Activated T-helper 1 cell treated with Interleukin-2 at 50 U/mL for 16 hours (primary cell): ENCODE measurements around the gene PANX3.

ENCODE experiments used
- DNase-seq: peaks from one replicate; pipeline ENCODE4 v3.0.0-alpha.2; 2020; ENCODE audit warnings: low read depth

The PANX3 gene

DNA sequence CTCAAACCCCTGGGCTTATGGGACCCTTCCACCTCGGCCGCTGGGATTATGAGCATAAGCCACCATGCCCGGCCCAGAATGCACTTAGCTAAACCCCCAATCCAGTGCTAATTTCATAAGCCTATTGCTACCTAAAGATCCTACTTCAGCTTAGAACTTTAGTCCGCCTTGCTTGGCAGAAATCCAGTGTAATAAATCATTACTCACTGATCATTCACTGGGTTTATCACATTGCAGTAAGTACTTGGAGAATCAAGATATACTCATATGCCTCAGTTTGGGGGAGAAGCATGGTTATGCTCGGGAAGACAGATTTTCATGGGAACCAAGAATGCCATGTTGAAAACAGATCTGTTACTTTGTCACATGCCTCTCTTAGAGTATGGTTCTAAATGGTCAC is 7.6 kb downstream of the PANX3 start:
- no peak for DNase-seq

DNA sequence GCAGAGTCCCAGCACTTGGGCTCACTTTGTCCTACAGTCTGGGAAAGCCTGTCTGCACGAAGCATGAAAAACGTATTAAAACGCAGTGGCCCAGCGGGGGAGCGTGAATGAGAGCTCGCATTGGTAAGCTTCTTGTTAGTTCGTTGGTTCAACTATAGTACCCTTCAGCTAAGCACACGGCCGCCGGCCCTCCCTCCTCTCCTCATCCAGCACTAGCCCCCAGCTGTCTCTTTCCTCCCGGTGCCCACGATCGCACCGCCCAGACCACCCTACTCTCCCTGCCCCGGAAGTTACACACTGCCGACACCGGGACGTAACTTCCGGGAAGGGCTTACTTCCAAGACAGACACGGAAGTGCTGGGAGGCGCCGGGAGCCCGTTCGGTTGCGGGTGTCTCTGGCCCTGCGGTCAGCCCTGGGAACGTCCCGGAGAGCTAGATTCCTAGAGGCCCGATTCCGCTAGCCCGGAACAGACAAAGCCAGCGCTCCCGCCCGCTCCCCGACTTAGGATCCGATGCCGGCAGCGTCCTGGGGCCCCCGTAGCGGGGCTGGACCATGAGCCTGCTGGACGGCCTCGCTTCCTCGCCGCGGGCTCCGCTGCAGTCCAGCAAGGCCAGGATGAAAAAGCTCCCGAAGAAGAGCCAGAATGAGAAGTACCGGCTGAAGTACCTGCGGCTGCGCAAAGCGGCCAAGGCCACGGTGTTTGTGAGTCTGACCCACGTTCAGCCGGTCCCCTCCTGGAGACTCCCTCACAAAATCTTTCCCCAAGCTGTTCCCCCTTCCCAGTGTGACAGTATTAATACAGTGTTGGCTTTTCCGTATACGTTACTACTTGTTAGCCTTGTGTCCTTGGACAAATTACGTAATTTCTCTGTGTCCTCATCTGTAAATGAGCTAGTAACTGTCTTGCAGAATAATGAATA is 11.6 kb downstream of the PANX3 start, which contains the start of gene TBRG1:
TBRG1 (plus strand) TSS at position 334 of the 921 bp plus-strand sequence; CDS start at position 554, 220 bp downstream.
- peak; percentile 76 for DNase-seq

DNA sequence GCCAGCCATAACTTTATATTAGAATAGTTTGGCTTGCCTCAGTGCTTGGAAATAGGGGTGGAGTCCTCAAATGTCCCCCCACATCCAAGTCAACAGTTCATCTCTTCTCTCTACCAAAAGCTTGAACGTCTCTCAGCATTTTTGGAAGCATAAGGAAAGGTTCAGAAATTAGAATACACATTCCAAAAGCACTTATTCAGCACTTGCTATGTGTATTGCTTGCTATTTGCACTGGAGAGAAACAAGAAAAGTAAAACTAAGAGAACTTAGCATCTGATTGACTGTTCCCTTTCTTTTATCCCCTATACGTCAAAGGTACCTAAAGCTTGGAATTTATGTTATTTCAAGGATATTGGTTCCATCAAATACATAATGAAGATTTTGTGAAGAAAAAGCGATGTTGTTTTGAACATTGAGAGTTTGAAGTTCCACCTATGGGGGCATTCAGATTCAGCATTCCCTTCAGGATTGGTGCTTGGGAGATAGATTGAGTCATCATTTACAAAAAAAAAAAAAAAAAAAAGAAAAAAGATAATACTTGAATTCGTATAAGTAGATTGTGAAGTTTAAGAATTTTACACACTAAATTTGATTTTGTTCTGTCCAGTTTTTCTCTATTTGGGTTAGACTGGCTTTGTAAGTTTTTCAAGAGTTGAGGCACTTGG is 12.8 kb downstream of the PANX3 start:
- DNase-seq, result no peak

DNA sequence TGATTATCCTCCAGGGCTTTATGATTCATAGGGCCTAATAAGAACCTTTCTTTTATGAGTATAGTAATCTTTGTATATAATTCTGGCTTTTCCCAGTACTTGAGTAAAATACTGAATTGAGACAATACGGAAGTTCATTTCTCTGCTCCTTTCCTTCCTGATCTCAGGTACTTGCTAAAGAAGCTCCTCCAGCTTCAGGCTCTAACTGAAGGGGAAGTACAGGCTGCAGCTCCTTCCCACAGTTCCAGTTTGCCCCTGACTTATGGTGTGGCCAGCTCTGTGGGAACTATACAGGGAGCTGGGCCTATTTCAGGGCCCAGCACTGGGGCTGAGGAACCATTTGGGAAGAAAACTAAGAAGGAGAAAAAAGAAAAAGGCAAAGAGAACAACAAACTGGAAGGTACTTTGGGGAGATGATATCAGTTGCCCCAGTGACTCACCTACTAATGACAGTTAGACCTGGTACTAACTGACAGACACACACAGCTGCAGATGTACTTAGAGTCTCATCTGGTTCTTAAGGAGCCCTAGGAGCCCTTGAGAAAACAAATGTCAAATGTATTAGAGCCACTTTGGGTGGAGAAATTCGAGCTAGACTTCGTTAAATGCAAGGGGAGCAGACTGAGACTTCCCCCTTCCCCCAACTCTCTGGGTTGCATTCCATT is 14.4 kb downstream of the PANX3 start:
- DNase-seq, result no peak

DNA sequence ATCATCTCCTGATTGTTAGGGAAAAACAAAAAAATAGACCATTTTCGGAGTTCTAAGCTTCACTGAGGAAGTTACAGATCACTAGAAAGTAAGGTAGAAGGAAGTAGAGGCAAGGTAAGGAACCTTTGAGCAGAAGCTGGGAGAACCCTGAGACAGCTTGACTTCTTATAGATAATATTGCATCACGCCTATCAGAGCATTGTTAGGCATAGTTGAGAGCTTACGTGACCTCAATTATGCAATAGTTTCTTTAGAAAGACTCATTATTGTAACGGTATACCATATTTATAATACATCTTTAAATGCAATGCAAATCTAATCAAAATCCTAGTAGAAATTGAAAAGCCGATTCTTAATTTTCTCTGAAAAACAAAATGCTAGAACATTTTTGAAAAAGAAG is 16.3 kb downstream of the PANX3 start:
- no peak for DNase-seq

DNA sequence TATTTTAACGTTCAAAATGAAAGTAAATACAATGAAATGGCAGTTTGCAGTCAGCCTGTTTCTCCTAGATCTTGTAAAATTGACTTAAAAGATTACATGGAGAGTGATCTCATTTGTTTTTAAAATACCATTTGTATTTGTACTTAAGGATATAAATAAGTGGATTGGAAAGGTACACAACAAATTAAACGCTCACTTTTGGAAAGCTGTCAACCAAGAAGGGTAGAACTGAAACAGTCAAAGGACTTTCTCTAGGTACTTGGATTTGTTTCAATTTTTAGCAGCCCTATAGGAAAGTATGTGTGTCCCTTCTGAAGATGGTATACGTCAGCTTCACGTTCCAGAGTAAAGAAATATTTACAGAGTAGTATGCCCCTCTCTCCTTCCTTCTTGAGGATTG is 18.7 kb downstream of the PANX3 start:
- no peak for DNase-seq

DNA sequence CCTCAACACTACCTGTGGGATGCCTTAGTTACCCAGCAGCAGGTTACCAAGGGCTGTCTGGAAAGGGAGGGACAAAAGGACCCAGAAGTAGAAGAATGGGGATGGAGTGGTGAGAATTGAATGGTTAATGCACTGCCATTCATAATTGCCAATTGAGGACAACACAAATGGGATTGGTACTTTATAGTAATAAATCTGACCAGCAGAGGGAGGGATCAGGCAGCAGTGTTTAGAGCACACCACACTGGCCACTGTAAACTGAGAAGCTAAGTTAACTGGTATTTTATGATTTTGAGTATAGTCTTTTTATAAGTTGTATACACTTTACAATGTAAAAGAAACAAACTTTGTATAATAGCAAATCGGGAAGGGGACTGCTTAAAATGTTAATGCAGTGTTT is 22.1 kb downstream of the PANX3 start:
- no peak for DNase-seq

DNA sequence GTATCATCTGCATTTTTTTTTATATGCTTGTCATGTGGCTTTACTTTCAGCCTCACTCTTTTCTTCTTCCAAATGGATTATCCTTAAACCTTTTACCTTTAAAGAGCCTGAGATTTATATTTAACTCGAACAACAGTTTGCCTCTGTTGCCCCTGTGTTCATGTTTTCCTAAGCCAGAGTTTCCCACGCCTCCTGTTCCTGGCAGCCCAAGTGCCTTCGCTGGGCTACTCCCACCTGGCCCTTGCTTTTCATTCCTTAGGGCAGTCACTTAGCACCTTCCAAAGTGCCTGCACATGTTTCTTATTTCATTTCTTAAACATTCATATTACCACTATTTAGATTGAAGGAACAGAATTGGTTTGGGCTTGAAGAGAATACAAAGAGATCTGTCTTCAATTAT is 24.7 kb downstream of the PANX3 start:
- DNase-seq, result no peak

DNA sequence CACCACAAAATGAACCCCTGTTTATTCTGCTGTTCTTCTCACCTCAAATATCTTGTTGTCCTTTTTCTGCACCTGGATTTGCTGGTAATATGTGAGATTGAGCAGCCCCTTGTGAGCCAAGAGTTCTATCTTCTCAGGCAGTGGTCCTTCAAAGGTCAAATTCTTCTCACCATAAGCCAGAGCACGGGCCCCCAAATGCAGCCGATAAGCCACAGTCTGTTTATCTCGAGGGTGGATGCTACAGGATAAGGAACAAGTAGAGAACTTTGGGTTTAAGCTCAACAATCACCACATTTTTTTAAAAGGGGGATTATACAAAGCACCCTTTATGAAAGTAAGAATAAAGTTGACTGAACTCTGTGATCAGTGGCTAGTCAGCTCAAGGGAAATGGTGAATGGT is 27.3 kb downstream of the PANX3 start:
- no peak for DNase-seq

DNA sequence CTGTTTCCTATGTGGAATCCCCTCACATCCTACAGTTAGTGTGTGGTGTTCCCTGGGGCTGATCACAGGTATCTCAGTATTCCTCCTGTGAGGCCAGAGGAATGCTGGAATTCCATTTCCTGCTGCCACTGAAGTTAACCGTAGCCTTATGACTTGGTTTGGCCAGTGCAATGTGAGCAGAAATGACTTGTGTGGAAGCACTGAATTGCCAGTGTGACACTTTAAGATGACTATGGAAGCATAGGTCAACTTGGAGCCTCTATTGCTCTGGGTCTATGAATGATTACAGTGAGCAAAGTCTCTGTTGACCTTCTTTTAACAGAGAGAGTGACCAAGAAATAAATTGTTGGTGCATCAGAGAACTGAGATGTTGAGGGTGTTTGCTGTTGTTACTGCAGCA is 28.0 kb downstream of the PANX3 start:
- DNase-seq, result no peak

DNA sequence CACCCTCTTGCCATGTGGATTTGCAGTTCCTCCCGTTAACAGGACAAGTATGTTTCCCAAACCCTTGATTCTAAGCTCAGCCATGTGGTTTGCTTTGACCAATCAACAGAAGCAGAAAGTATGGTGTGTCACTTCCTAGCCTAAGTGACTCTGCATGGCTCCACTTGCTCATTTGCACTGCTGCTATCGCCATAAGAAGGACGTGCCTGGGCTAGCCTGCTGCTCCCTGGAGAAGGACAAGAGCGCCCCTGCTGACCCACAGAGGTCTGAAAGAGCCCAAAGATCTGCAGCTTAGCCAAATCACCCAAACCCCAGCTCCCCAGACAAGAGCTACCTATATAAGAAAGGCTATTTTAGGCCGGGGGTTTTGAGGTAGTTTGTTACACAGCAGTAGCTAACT is 29.4 kb downstream of the PANX3 start:
- no peak for DNase-seq

DNA sequence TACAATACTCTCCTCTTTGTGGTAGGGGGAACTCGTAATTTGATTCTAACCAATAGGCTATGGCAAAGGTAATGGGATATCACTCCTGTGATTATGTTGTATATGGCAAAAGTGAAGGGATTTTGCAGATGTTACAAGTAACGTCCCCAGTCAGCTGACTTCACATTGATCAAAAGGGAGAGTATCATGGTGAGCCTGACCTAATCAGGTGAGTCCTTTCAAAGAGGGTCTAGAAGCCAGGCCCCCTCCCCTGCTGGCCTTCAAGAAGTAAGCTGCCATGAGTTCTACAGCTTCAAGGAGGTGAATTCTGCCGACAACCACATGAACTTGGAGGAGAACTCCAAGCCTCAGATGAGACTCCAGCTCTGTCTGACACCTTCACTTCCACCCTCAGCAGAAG is 31.4 kb downstream of the PANX3 start:
- DNase-seq, result no peak

DNA sequence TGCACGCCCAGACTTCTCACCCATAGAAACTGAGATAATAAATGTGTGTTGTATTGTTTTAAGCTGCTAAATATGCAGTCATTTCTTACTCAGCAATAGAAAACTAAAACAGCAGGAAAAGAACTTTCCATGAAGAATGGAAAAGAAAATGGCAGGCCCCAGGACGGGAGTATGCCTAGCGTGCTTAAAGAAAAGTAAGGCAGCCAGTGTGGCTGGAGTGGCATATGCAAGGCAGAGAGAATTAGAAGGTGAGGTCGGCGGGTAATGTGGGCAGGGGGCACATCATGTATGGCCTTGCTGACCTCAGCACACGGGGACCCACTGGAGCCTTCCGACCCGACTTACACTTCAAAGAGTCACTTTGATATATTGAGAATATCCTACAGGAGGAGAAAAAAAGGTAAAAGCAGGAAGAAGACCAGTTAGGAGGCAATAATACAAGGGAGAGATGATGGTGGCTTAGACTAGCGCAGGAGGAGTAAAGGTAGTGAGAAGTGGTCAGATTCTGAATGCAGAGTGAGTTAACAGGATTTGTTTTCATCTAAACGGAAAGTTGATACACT is 31.9 kb downstream of the PANX3 start:
- no peak for DNase-seq

DNA sequence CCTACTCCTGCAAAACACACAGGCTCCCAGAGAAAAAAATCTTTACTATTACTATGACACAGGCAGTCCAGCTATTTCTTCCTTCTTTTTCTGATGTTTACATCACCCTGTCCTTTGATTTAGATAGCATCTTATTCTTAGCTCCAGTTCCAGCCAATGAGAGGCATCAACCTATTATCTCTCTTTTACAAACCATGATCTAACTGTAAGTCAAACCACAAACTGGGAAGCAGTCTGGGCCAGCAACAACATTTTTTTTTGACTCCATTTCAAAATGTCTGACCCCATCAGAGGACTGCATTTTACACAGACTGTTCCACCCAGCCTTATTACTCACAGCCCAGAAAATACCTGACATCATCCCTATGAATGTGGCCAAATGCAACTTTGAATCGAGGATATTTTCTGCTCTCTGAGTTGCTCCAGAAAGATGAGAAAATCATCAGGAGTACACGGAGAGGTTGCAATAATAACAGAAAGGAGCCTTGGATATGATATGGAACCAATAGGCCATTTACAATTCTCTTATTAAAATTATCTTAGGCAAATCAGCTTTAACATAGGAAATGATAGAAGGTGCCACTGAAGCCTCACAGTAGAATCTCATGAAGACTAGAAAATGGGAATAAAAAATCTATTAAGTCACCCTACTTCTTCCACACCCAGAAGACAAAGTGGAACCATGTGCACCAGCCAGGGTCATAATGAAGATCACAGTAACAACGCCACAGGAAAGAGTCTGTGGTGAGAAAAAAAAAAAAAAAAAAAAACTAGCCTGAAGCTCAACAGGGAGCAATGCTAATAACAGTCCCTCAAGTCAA is 32.6 kb downstream of the PANX3 start:
- DNase-seq, result no peak

DNA sequence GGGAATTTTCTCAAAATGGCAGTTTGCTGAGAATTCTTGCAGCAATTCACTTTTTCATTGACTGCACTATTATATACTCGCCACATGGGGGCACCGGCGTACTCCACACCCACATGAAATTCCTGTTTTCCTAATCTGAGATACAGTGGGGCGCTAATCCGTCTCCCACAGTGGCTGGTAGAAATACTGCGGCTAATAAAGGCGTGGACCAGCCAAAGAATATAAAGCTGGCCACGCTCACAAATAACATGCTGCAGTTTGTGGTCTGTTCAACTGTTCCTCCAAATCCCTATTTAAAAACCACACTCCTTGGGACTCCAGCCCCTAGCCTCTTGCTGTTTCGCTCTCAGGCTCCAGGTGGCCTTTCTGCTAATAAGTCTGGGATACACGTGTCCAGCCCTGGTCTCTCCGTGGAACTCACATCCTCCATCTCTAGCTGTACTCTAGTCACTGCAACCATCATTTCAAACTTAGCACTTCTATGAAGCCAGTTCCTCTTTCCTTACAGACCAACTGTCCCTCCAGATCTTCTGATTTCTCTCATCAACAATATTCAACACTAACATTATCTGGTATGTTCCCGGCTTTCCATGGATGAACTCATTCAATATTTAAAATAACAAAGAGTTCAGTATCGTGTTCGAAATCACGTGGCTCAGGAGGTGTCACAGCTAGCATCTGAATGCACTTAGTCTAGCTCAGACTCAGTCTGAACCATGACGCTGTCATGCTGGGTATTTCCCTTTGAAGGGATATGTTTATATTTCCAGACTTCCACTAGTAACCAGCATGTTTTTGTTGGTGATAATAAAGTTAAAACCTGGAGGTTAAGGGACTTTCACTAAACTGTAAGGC is 33.4 kb downstream of the PANX3 start:
- no peak for DNase-seq

DNA sequence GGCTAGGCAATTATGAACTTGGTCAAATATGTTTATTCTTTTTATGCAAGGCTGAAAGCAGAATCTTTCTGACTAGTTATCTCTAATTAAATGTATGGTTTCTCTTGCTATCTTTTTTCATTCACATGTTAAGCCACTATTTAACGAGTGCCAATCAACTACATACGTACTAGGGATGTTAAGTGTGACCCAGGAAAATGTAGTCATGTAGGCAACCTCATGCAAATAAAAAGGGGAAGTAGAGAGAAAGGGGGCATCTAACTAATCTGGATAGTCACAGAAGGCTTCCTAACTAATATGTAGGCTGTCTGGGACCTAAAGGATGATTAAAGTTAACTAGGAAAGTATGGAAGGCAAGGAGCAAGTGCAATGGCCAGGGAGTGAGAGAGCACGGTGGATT is 34.9 kb downstream of the PANX3 start:
- no peak for DNase-seq

DNA sequence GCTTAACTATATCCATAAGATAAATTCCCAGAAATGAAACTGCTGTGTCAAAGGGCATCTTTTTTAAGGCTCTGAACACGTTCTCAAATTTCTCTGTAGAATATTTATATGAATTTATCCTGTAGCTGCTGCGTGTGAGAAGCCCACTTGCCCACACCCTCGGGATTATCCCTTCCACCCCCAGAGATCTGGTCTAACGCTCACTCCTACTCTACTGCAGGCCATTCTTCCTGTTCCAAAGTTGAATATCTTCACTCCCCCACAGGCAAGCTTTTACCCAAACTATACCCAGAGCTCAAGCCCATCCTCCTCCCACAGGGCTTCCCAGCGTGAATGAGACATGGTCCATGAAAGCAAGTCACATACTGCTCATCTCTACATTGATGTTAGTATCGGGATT is 37.4 kb downstream of the PANX3 start:
- no peak for DNase-seq

DNA sequence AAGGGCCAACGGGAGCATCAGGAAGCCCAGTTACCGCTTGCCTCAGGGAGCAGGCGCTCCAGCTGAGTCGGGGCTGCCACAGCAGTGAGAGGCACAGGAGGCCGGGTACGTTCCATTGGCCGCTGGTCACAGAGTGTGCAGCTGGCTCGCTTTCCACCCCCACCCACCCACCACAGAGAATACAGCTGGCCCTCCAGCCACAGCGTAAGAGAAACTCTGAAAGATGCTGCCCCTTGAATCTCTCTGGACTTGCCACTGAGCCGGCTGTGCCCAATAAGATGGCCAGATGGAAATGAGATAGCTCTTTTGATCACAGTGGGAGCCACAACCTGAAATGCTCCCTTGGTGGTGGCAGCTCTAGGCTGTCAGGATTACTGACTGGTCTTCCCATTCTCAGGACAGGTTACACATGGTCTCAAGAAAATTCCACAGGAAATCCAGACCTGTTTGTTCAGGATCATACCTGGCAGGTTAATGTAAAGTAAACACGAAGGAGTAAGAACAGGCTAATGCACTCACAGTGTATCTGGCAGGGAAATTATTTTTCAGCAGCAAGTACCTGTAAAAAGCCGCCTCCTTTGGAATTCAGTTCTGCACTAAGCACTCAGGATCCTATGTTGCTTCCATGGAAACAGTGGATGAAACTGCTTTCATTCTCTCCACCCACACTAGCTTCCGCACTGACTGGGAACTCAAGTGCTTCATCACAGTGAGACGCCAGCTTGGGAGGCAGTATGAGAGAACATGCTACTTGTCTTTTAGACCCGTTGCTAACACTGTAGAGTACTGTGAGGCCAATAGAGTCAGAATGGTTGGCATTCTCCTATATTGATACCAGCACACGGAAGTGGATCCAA is 45.8 kb downstream of the PANX3 start:
- DNase-seq, result no peak

DNA sequence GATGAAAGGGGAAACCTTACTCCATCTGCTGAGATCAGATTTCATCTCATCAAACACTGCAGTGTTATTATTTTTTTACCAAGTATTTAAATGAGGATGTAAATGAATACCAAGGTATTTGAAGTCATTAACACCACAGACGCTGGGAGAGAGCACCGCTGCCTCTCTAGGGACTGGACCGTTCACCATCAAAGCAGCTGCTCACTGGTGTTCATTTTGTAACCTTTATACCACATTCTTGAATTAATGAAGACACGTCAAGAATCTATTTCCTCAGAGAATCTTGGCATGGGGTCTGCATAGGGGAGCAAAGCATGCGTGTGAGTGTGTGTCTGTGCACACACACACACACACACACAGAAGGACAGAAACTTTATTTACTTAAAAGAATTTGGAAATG is 46.7 kb downstream of the PANX3 start:
- DNase-seq, result no peak

DNA sequence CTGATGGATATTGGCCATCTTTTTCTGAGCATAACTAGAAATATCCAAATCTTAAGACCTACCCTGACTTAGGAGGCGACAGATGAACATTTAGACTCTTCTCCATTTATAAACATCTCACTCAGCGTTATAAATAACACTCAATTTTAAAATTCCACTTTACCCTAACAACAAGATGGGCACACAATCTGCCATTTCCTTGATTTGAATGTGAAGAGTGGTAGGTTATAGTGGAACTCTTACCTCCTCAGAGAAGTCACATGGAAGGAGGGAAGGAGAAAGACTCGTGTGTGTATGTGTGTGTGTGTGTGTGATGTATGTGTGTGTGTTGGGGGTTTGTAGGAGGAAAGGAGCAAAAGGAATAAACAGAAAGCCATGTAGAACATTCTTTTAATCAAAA is 47.3 kb downstream of the PANX3 start:
- no peak for DNase-seq
